ENCODE results near the gene NOC2L. TPM values are rescaled to one million over a fixed set of nuclear protein-coding genes. Genes with fewer than 3 reads are reported as not detected.
A peak's percentile ranks its signal among the peaks of the same experiment; 100 is the strongest.

NOC2L gene
- total and polyA plus RNA-seq, 9 of the 15 experiments (the other 6 are each of a cell fraction or from before 2014, with no cell fraction given), result 4.0 to 410 (median 200) TPM

DNA sequence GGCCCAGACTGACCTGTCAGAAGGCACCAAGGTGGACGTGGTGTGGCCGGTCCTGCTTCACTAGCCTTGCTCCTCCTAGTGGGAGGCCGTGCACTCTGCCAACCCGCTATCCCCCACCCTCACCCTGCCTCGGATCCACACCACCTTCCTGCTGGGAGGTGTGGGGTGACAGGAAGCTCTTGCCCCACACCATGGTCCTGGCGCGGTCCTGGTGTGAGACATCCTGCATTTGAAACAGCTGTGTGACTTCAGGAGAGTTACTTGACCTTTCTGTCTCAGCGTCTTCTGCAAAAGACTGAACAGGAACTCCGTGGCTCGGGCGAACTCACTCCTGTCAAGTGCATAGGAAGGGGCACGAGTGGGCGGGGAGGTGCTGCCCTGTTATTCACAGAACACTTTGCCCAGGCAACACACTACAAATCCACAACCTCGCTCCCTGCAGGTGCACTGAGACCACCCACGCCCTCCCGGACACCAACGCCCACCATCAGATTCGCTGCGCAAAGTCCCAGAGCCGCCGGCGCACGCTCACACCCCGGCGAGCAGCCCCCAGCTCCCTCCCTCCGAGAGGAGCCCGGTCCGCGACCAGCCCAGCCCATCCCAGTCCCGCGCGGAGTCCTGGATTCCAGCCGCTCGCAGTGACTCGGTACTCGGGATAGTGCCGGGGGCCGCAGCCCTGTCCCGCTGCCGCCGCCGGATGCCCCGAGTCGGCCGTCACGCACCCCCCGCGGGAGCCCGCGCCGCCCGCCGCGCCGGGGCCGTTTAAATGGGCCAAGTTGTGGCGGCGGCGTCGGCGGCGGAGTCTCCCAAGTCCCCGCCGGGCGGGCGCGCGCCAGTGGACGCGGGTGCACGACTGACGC, 35.7 kb downstream of the NOC2L start, which contains the start of gene SAMD11 (continued):
- TF ChIP-seq NKRF (IDR thresholded peaks at IDR 0.05; ENCODE audit: borderline replicate concordance) (no peak), MTA3 (IDR thresholded peaks at IDR 0.05; ENCODE audit: borderline replicate concordance) (no peak), BMI1 (IDR thresholded peaks at IDR 0.05; ENCODE audit: low read length) (no peak), SRF (CRISPR knock-in tag; IDR thresholded peaks at IDR 0.05) (no peak), SMAD4 (CRISPR knock-in tag; conservative IDR thresholded peaks at IDR 0.05) (peak; percentile 98), STAG1 (CRISPR knock-in tag; IDR thresholded peaks at IDR 0.05; ENCODE audit: borderline replicate concordance) (no peak), FOXA1 (IDR thresholded peaks at IDR 0.05; ENCODE audit: borderline replicate concordance) (no peak), SRSF7 (optimal IDR thresholded peaks at IDR 0.05; ENCODE audit: low read depth, low read length) (no peak), SFPQ (IDR thresholded peaks at IDR 0.05; ENCODE audit: low read depth, low read length) (no peak), BCL6 (CRISPR knock-in tag; IDR thresholded peaks at IDR 0.05) (no peak), SMARCA4 (IDR thresholded peaks at IDR 0.05) (no peak), CHCHD3 (CRISPR knock-in tag; IDR thresholded peaks at IDR 0.05) (no peak), NEUROD1 (IDR thresholded peaks at IDR 0.05; ENCODE audit: borderline replicate concordance, low read depth, low read length, partially characterized antibody) (peak; percentile 97), GATA2 (CRISPR knock-in tag; IDR thresholded peaks at IDR 0.05) (no peak), TCF3 (CRISPR knock-in tag; IDR thresholded peaks at IDR 0.05) (no peak), ZNF507 (tag; conservative IDR thresholded peaks at IDR 0.05) (no peak), E2F6 (IDR thresholded peaks at IDR 0.05; ENCODE audit: borderline replicate concordance in 1 of 2, extremely low read depth in 1 of 2, insufficient read depth in 1 of 2, insufficient read length in 1 of 2, low read depth in 1 of 2, low read length in 1 of 2, poor library complexity in 1 of 2, severe bottlenecking in 1 of 2) (peak in 1 of 2 experiments; percentile 45)
- TF ChIP-seq, protein P1, sequence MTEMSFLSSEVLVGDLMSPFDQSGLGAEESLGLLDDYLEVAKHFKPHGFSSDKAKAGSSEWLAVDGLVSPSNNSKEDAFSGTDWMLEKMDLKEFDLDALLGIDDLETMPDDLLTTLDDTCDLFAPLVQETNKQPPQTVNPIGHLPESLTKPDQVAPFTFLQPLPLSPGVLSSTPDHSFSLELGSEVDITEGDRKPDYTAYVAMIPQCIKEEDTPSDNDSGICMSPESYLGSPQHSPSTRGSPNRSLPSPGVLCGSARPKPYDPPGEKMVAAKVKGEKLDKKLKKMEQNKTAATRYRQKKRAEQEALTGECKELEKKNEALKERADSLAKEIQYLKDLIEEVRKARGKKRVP (CRISPR knock-in tag; IDR thresholded peaks at IDR 0.05), result no peak
- TF ChIP-seq, protein P2, sequence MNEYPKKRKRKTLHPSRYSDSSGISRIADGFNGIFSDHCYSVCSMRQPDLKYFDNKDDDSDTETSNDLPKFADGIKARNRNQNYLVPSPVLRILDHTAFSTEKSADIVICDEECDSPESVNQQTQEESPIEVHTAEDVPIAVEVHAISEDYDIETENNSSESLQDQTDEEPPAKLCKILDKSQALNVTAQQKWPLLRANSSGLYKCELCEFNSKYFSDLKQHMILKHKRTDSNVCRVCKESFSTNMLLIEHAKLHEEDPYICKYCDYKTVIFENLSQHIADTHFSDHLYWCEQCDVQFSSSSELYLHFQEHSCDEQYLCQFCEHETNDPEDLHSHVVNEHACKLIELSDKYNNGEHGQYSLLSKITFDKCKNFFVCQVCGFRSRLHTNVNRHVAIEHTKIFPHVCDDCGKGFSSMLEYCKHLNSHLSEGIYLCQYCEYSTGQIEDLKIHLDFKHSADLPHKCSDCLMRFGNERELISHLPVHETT (CRISPR knock-in tag; conservative IDR thresholded peaks at IDR 0.05 in 1 of 2, IDR thresholded peaks at IDR 0.05 in 1 of 2), result no peak
